ENCODE data around the gene ART5. TPM values are rescaled to one million over a fixed set of nuclear protein-coding genes. Genes with fewer than 3 reads are reported as not detected.

Gene ART5
- total and polyA plus RNA-seq, 2 experiments from 2014 or later: 6.4 to 12.9 TPM

DNA sequence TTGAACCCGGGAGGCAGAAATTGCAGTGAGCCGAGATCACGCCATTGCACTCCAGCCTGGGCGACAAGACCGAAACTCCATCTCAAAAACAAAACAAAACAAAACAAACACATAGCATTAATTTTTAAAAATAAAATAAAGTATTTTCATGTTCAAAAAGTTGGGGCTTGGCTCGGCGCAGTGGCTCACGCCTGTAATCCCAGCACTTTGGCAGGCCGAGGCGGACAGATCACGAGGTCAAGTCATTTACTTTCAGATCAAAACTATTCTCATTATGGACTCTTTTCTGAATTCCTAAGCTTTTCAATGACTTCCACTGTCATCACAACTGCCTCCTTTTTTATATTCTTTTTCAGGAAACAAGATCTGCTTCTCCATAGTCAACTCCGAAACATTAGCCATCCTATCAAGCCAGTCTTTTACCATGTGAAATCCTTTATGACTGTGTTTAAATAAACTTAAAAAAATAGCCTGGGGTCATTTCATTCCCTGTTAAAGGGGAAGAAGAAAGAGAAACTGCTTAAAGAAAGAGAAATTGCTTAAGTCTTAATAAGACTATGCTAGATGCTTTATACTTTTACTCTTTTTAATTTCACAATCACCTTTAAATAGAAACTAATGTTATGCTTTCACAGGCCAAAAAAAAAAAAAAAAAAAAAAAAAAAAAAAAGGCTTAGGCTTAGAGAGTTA is 42.5 kb upstream of the ART5 start (continued):
- TF ChIP-seq, protein P1, sequence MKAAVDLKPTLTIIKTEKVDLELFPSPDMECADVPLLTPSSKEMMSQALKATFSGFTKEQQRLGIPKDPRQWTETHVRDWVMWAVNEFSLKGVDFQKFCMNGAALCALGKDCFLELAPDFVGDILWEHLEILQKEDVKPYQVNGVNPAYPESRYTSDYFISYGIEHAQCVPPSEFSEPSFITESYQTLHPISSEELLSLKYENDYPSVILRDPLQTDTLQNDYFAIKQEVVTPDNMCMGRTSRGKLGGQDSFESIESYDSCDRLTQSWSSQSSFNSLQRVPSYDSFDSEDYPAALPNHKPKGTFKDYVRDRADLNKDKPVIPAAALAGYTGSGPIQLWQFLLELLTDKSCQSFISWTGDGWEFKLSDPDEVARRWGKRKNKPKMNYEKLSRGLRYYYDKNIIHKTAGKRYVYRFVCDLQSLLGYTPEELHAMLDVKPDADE (IDR thresholded peaks at IDR 0.05): no peak
- TF ChIP-seq JUNB (IDR thresholded peaks at IDR 0.05; ENCODE audit: unreplicated experiment) (no peak), POLR2AphosphoS5 (IDR thresholded peaks at IDR 0.05; ENCODE audit: low read depth) (no peak), NANOG (IDR thresholded peaks at IDR 0.05; ENCODE audit: borderline replicate concordance) (no peak), ZNF331 (CRISPR knock-in tag; IDR thresholded peaks at IDR 0.05; ENCODE audit: low read depth) (no peak), EZH2 (IDR thresholded peaks at IDR 0.05; ENCODE audit: low read depth, unreplicated experiment) (no peak), STAT1 (IDR thresholded peaks at IDR 0.05; ENCODE audit: unreplicated experiment) (no peak), CREB1 (CRISPR knock-in tag; IDR thresholded peaks at IDR 0.05; ENCODE audit: low read depth) (no peak)
- TF ChIP-seq, protein P2, sequence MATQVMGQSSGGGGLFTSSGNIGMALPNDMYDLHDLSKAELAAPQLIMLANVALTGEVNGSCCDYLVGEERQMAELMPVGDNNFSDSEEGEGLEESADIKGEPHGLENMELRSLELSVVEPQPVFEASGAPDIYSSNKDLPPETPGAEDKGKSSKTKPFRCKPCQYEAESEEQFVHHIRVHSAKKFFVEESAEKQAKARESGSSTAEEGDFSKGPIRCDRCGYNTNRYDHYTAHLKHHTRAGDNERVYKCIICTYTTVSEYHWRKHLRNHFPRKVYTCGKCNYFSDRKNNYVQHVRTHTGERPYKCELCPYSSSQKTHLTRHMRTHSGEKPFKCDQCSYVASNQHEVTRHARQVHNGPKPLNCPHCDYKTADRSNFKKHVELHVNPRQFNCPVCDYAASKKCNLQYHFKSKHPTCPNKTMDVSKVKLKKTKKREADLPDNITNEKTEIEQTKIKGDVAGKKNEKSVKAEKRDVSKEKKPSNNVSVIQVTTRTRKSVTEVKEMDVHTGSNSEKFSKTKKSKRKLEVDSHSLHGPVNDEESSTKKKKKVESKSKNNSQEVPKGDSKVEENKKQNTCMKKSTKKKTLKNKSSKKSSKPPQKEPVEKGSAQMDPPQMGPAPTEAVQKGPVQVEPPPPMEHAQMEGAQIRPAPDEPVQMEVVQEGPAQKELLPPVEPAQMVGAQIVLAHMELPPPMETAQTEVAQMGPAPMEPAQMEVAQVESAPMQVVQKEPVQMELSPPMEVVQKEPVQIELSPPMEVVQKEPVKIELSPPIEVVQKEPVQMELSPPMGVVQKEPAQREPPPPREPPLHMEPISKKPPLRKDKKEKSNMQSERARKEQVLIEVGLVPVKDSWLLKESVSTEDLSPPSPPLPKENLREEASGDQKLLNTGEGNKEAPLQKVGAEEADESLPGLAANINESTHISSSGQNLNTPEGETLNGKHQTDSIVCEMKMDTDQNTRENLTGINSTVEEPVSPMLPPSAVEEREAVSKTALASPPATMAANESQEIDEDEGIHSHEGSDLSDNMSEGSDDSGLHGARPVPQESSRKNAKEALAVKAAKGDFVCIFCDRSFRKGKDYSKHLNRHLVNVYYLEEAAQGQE (IDR thresholded peaks at IDR 0.05; ENCODE audit: unreplicated experiment): no peak
- TF ChIP-seq, protein P3, sequence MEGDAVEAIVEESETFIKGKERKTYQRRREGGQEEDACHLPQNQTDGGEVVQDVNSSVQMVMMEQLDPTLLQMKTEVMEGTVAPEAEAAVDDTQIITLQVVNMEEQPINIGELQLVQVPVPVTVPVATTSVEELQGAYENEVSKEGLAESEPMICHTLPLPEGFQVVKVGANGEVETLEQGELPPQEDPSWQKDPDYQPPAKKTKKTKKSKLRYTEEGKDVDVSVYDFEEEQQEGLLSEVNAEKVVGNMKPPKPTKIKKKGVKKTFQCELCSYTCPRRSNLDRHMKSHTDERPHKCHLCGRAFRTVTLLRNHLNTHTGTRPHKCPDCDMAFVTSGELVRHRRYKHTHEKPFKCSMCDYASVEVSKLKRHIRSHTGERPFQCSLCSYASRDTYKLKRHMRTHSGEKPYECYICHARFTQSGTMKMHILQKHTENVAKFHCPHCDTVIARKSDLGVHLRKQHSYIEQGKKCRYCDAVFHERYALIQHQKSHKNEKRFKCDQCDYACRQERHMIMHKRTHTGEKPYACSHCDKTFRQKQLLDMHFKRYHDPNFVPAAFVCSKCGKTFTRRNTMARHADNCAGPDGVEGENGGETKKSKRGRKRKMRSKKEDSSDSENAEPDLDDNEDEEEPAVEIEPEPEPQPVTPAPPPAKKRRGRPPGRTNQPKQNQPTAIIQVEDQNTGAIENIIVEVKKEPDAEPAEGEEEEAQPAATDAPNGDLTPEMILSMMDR (conservative IDR thresholded peaks at IDR 0.05; ENCODE audit: low read depth in 2 of 2): no peak

DNA sequence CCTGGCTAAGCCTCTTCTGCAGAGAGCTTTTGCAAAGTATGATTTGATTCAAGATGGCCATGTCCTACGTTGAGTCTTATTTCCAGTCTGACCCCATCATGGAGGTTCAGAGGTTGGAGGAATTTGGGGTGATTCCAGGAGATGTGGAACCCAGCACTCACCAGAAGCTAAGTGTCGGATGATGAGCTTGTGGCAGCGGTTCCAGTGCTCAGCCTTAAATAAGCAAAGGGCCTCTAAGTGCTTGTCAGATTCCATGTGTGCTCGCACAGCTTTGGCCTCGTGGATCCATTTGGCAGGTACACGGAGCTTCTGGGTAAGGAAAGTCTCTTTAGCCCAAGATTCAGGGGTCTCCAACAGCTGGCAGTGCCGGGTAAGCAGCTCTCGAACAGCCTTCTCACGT is 41.2 kb upstream of the ART5 start:
- Histone ChIP-seq H3K79me2 (replicated peaks; ENCODE audit: insufficient read depth) (no peaks in the 10 kb centered on the region), H3K4me3 (no peak overlapping the region), H3K4me2 (no peak overlapping the region), H2AFZ (no peak overlapping the region), H3K36me3 (ENCODE audit: insufficient read depth) (peaks cover 88% of the 10 kb centered on the region), H3K27ac (ENCODE audit: low read depth) (no peak overlapping the region), H3F3A (replicated peaks; ENCODE audit: low read depth) (0 out of 2 replicates have a peak, but pooled peaks cover 8% of the 10 kb centered on the region), H3K4me1 (ENCODE audit: insufficient read depth) (no peaks in the 10 kb centered on the region), H3K9me2 (ENCODE audit: insufficient read depth) (no peaks in the 10 kb centered on the region), H3K27me3 (ENCODE audit: insufficient read depth) (no peaks in the 10 kb centered on the region), H4K20me1 (replicated peaks; ENCODE audit: insufficient read depth) (peaks cover 18% of the 10 kb centered on the region; the same call in 1 of the 2 replicates)
- no peaks in the 10 kb centered on the region for H3K9me3 Mint-ChIP-seq
- no peak overlapping the region for H3K4me3 Mint-ChIP-seq
- ATAC-seq (no peak), DNase-seq (ENCODE audit: low spot score) (no peak)
- H3K27ac Mint-ChIP-seq: no peak overlapping the region
- H3K27me3 Mint-ChIP-seq (ENCODE audit: insufficient read depth, low read depth, poor library complexity): peaks cover 3% of the 10 kb centered on the region
- no peaks in the 10 kb centered on the region for H3K4me1 Mint-ChIP-seq
- peaks cover 84% of the 10 kb centered on the region for H3K36me3 Mint-ChIP-seq (ENCODE audit: low read depth)
- TF ChIP-seq ZNF331 (CRISPR knock-in tag; IDR thresholded peaks at IDR 0.05; ENCODE audit: low read depth): no peak
- TF ChIP-seq STAT1 (IDR thresholded peaks at IDR 0.05; ENCODE audit: unreplicated experiment): no peak
- TF ChIP-seq JUNB (IDR thresholded peaks at IDR 0.05; ENCODE audit: unreplicated experiment): no peak
- no peak for TF ChIP-seq POLR2AphosphoS5 (IDR thresholded peaks at IDR 0.05; ENCODE audit: low read depth)
- TF ChIP-seq, protein P3 (conservative IDR thresholded peaks at IDR 0.05; ENCODE audit: low read depth in 2 of 2): no peak

Measured in GM23338 (cell line).